Ectodermal cell (in vitro differentiated cells): ENCODE data around the gene LDAH.
"Not testable (repeated sequence)": the region's sequence is repeated elsewhere in the genome, so short reads cannot be mapped to it uniquely, and the experiment has no call there.

Experiments used
- H3K27ac ChIP-seq: 2 replicates; pipeline ENCODE4 v1.7.0; 2013; ENCODE audit warnings: mild to moderate bottlenecking, low read depth, low read length; ENCODE audit not compliant: insufficient read depth, poor library complexity, severe bottlenecking
- H3K27me3 ChIP-seq: 2 replicates; pipeline ENCODE4 v1.7.0; 2013; ENCODE audit warnings: mild to moderate bottlenecking, low read length; ENCODE audit not compliant: insufficient read depth, control insufficient read depth, poor library complexity, severe bottlenecking
- H3K36me3 ChIP-seq: one replicate; pipeline ENCODE4 v1.7.0; 2013; ENCODE audit warnings: low read length; ENCODE audit not compliant: control insufficient read depth, insufficient read depth
- H3K4me1 ChIP-seq: one replicate; pipeline ENCODE4 v1.7.0; 2013; ENCODE audit warnings: low read length; ENCODE audit not compliant: control insufficient read depth, insufficient read depth
- H3K4me3 ChIP-seq: 2 replicates; pipeline ENCODE4 v1.7.0; 2013; ENCODE audit warnings: low read depth, low read length, control low read depth; ENCODE audit not compliant: insufficient read depth
- H3K9me3 ChIP-seq: 2 replicates; pipeline ENCODE4 v1.7.0; 2013; ENCODE audit warnings: mild to moderate bottlenecking, low read length, moderate library complexity; ENCODE audit not compliant: control insufficient read depth
- WGBS, 2 experiments: methylation state at CpG; one replicate each; pipeline ENCODE4 v1.1.7; 2013; ENCODE audit warnings: missing lambda C conversion rate in 2 of 2; 5-methylcytosine and 5-hydroxymethylcytosine counted together

LDAH gene

GRCh38 chr2:20796374-20796791 lies 26.5 kb downstream of the LDAH start:
- Histone ChIP-seq H3K9me3 (no peaks in the 10 kb centered on the region), H3K27ac (no peak overlapping the region), H3K4me3 (no peak overlapping the region), H3K4me1 (no peaks in the 10 kb centered on the region), H3K27me3 (no peaks in the 10 kb centered on the region), H3K36me3 (no peaks in the 10 kb centered on the region)
- 92 to 95% methylated on average over 1 of the region's 1 CpG for WGBS, 2 experiments

- H3K4me1 ChIP-seq, H3K27ac ChIP-seq, H3K36me3 ChIP-seq, H3K9me3 ChIP-seq, H3K4me3 ChIP-seq, H3K27me3 ChIP-seq: not testable (repeated sequence)
- 85 to 94% methylated on average over 3 of the region's 3 CpGs for WGBS, 2 experiments
Observed at GRCh38 chr2:20793944-20794343, 29.0 kb downstream of the LDAH start.

- H3K27me3 ChIP-seq = no peaks in the 10 kb centered on the region
- 80 to 89% methylated on average over 3 of the region's 3 CpGs for WGBS, 2 experiments
- no peak overlapping the region for H3K4me3 ChIP-seq
- H3K9me3 ChIP-seq = no peaks in the 10 kb centered on the region
- no peak overlapping the region for H3K27ac ChIP-seq
- H3K4me1 ChIP-seq = no peaks in the 10 kb centered on the region
- H3K36me3 ChIP-seq = peaks cover 3% of the 10 kb centered on the region
Observed at GRCh38 chr2:20781656-20782265, 41.1 kb downstream of the LDAH start.

- H3K27ac ChIP-seq = no peak overlapping the region
- no peaks in the 10 kb centered on the region for H3K4me1 ChIP-seq
- H3K36me3 ChIP-seq = no peaks in the 10 kb centered on the region
- no peaks in the 10 kb centered on the region for H3K27me3 ChIP-seq
- 89 to 96% methylated on average over 1 of the region's 1 CpG for WGBS, 2 experiments
- H3K9me3 ChIP-seq = no peaks in the 10 kb centered on the region
- H3K4me3 ChIP-seq = no peak overlapping the region
Observed at GRCh38 chr2:20771299-20771698, 51.6 kb downstream of the LDAH start.

- 94 to 96% methylated on average over 15 of the region's 15 CpGs for WGBS, 2 experiments
- Histone ChIP-seq H3K36me3 (no peaks in the 10 kb centered on the region), H3K9me3 (no peaks in the 10 kb centered on the region), H3K4me3 (no peak overlapping the region), H3K4me1 (no peaks in the 10 kb centered on the region), H3K27ac (no peak overlapping the region), H3K27me3 (no peaks in the 10 kb centered on the region)
Observed at GRCh38 chr2:20766798-20767644, 55.9 kb downstream of the LDAH start.

GRCh38 chr2:20766213-20766612 lies 56.7 kb downstream of the LDAH start:
- no peaks in the 10 kb centered on the region for H3K36me3 ChIP-seq
- no peaks in the 10 kb centered on the region for H3K4me1 ChIP-seq
- 92 to 100% methylated on average over 1 of the region's 1 CpG for WGBS, 2 experiments
- no peak overlapping the region for H3K4me3 ChIP-seq
- no peaks in the 10 kb centered on the region for H3K27me3 ChIP-seq
- no peak overlapping the region for H3K27ac ChIP-seq
- no peaks in the 10 kb centered on the region for H3K9me3 ChIP-seq

GRCh38 chr2:20762945-20763683 lies 59.8 kb downstream of the LDAH start:
- Histone ChIP-seq H3K27ac (no peak overlapping the region), H3K4me1 (no peaks in the 10 kb centered on the region), H3K9me3 (no peaks in the 10 kb centered on the region), H3K27me3 (no peaks in the 10 kb centered on the region), H3K4me3 (no peak overlapping the region), H3K36me3 (peaks cover 3% of the 10 kb centered on the region)
- WGBS, 2 experiments = 92 to 94% methylated on average over 2 of the region's 2 CpGs

- Histone ChIP-seq H3K4me3 (no peak overlapping the region), H3K4me1 (no peaks in the 10 kb centered on the region), H3K36me3 (peaks cover 3% of the 10 kb centered on the region), H3K27me3 (no peaks in the 10 kb centered on the region), H3K27ac (no peak overlapping the region), H3K9me3 (no peaks in the 10 kb centered on the region)
- 96 to 98% methylated on average over 2 of the region's 2 CpGs for WGBS, 2 experiments
Observed at GRCh38 chr2:20759487-20759886, 63.4 kb downstream of the LDAH start.

- Histone ChIP-seq H3K27ac (no peak overlapping the region), H3K4me3 (no peak overlapping the region), H3K9me3 (no peaks in the 10 kb centered on the region), H3K36me3 (peaks cover 3% of the 10 kb centered on the region), H3K4me1 (no peaks in the 10 kb centered on the region), H3K27me3 (no peaks in the 10 kb centered on the region)
- 83 to 91% methylated on average over 1 of the region's 1 CpG for WGBS, 2 experiments
Observed at GRCh38 chr2:20758997-20759396, 63.9 kb downstream of the LDAH start.

- no peaks in the 10 kb centered on the region for H3K27me3 ChIP-seq
- H3K4me3 ChIP-seq = no peak overlapping the region
- peaks cover 3% of the 10 kb centered on the region for H3K36me3 ChIP-seq
- H3K27ac ChIP-seq = no peak overlapping the region
- WGBS, 2 experiments = 82 to 95% methylated on average over 1 of the region's 1 CpG
- no peaks in the 10 kb centered on the region for H3K9me3 ChIP-seq
- H3K4me1 ChIP-seq = no peaks in the 10 kb centered on the region
Observed at GRCh38 chr2:20757405-20758090, 65.4 kb downstream of the LDAH start.
